A673 (cell line): ENCODE measurements around the gene PIGC.

Experiments
- CTCF ChIP-seq: fragments of 300-800, 200-600 bp; sonication (generic); conservative IDR thresholded peaks from 2 replicates; pipeline ENCODE4 v1.5.1; 2017; ENCODE audit warnings: low read depth, mild to moderate bottlenecking, antibody characterized with exemption, low read length, moderate library complexity, mixed read lengths
- EZH2 ChIP-seq: fragments of 200-600 bp; sonication (generic); IDR thresholded peaks from 2 replicates; pipeline ENCODE4 v1.6.1; 2017; ENCODE audit warnings: borderline replicate concordance, low read depth, mild to moderate bottlenecking, mixed read lengths, antibody characterized with exemption, low read length; ENCODE audit not compliant: poor library complexity, severe bottlenecking

- TF ChIP-seq CTCF (no peak), EZH2 (no peak)
These were observed 28.6 kb upstream of the PIGC start for GRCh38 chr1:172472495-172472894.
